COLO668 (cell line): ENCODE results near the gene CFAP90.

Experiments
- DNase-seq: peaks from one replicate; lab custom pipeline; 2025; ENCODE audit not compliant: unreplicated experiment; lab: John Stamatoyannopoulos, UW

CFAP90 gene

GRCh38 chr5:7850395-7851239, at the start of gene CFAP90:
CFAP90 (minus strand) TSS chr5:7851133; CDS start chr5:7851021, 112 bp downstream.
- DNase-seq, result peak; percentile 77

- peak; percentile 41 for DNase-seq
Observed at GRCh38 chr5:7897014-7897600, 46.2 kb upstream of the CFAP90 start.

DNA sequence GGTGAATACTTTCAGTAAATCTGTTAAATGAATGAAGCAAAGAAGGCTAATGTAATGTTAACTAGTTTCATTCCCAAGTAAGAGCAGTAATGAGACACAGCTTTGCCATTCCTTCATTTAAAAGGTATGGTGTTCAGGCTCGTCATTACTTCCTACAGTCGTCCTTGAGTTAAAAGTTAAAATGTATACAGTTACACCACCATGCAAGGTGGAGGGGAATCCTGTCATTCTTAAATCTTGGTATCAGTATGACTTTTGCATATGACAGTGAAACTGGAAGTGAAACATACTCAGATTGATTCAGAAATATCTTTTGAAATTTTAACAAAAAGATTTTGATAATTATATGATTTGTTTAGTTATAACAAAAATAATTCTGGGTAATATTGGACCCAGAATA, 43.9 kb upstream of the CFAP90 start:
- DNase-seq, result no peak

DNA sequence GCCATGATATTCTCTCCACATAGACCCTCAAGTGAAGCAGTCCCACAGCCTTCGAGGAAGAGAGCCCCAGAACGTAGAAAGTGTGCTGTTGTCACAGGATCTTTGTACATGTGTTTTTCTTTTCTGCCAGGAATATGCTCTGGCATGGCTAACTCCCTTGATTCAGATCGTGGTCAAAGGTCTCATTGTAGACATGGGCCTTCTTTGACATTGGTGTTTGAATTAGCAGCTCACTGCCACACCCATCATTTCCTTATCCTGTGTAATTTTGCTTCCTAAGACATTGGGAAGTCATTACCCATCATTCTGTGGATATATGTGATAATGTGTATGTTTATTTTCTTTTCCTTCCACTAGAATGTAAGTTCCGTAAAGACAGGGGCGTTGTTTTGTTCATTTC, 43.5 kb upstream of the CFAP90 start:
- no peak for DNase-seq

- DNase-seq, result no peak
Observed at GRCh38 chr5:7888901-7889300, 38.0 kb upstream of the CFAP90 start.

GRCh38 chr5:7886849-7887475, 36.0 kb upstream of the CFAP90 start:
- DNase-seq, result no peak

GRCh38 chr5:7884491-7885267, 33.7 kb upstream of the CFAP90 start:
- no peak for DNase-seq

GRCh38 chr5:7882926-7883325, 32.0 kb upstream of the CFAP90 start:
- DNase-seq, result no peak

- no peak for DNase-seq
Observed at GRCh38 chr5:7881816-7882215, 30.9 kb upstream of the CFAP90 start.

GRCh38 chr5:7881091-7881490, 30.2 kb upstream of the CFAP90 start:
- DNase-seq, result no peak

DNA sequence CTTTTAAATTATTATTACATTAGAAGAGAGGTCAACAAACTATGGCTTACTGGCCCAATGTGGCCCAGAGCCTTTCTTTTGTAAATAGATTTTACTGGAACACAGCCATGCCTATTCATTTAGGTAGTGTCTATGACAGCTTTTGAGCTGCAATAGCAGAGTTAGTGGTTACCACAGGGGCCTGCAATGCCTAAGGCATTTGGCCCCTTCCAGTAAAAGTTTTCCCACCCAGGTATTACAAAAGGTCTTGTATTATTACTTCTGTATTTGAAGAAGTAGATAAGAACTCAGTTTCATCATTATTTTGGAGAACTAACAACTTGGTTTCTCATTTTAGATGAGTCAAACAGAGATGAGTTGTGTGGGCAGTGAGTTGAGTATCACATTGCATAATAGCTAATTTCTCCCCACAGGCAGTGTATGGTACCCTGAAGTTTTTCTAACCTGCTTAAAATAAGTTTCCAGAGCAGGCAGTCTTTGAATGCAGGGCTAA, 27.5 kb upstream of the CFAP90 start:
- no peak for DNase-seq

DNA sequence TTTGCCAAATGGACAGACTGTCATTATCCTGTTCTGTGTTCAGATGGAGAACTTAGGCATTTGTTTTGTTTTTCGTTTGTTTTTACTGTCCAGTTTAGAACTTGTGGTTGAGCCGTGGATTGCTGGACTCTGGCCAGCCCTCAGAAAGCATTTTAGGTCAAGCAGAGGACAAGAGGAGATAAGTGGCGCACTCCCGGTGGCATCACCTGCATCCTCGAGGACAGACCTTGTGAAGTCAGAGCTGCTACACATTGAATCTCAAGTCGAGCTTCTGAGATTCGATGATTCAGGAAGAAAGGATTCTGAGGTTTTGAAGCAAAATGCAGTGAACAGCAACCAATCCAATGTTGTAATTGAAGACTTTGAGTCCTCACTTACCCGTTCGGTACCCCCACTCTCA, 26.9 kb upstream of the CFAP90 start:
- no peak for DNase-seq

DNA sequence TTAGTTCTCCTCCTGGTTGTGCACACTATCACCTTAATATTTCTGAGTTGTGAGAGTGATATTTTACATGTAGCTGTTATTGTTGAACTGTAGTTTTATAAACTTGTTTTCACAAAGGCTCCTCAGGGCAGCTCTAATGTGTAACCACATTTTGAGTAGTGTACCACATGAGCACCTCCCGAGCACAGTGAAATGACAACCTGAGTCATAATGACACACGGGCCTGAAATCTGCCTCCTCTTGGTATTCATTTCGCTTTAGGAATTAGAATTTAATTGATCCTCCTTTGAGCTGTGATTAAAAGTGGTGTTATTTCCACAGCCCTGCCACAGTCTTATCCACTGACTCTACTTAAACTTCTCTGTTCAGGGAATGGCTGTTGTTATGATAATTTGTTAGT, 25.9 kb upstream of the CFAP90 start:
- DNase-seq, result no peak

GRCh38 chr5:7875151-7875550, 24.2 kb upstream of the CFAP90 start:
- DNase-seq, result no peak

DNA sequence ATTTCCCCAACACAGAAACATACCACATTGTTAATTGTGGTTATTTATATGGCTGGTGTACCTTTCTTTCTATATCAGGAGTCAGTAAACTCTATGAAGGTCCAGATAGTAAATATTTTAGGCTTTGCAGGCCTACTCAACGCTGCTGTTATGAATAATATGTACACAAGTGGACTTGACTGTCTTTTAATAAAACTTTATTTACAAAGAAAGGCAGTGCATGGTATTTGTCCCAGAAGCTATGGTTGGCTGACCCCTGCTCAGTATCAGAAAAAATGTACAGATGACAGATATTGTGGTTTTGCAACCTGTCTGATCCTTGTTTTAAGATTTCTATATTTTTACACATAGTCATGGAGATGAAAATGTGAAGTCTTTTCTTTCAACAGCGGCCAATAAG, 23.7 kb upstream of the CFAP90 start:
- no peak for DNase-seq

DNA sequence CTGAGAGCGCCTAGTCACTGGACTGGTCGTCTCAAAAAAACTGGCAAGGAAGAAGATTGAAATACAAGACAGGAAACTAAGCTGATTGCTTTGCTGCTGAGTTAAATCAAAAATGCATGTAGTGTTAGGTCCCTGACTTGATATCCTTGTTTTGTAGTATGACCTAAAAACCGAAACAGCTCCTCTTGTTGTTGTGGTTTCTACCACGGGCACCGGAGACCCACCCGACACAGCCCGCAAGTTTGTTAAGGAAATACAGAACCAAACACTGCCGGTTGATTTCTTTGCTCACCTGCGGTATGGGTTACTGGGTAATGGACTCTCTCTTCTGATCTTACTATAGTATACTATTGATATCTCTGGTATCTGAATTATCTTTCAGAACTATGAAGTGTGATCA, 22.3 kb upstream of the CFAP90 start:
- no peak for DNase-seq

DNA sequence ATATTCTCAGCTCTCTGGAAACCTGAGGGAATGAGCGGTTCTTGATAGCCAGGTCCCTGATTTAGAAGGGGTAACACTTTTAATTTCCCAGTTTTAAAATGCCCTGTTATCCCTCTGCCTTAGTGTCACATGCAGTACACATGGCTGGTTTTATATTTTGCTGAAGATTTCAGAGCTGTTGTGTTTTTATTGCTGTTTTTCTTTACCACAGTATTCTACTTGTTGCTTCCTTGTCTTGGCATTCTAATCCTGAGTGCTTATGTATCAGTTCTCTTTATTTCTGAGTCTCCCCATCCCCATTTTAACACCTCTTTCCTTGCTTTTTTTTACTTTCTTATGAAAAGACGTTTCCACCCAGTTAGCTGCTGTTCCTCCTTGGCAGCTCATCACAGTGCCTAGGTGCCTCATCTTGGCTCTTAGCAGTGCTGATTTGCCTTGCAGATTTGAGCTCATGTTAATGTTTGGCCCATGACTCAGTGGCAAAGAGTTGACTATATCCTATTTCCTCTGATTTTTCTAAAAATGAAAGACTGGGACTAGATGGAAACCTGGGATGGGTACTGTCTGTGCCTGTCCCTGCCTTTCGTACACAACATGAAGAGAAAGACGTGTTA, 21.7 kb upstream of the CFAP90 start:
- DNase-seq, result no peak

DNA sequence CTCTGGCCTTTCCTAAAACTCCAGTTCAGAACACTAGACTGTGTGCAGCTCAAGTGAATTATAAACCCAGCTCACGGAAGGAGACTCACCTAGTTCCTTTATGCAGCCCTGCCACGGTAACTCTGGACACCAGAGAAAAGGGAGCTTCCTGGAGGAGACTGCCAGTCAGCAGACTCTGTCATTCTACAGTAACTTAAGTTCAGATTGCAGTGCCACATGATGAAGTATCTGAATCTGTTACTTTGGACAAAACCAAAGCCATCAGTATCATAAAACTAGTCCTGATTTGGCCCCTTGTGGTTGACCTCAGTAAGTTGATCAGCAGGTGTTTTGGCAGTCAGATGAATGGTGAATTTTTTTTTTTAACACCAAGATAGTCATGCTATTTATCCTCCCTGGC, 20.7 kb upstream of the CFAP90 start:
- DNase-seq, result no peak

- DNase-seq, result peak; percentile 56
Observed at GRCh38 chr5:7869474-7870136, 18.7 kb upstream of the CFAP90 start.

DNA sequence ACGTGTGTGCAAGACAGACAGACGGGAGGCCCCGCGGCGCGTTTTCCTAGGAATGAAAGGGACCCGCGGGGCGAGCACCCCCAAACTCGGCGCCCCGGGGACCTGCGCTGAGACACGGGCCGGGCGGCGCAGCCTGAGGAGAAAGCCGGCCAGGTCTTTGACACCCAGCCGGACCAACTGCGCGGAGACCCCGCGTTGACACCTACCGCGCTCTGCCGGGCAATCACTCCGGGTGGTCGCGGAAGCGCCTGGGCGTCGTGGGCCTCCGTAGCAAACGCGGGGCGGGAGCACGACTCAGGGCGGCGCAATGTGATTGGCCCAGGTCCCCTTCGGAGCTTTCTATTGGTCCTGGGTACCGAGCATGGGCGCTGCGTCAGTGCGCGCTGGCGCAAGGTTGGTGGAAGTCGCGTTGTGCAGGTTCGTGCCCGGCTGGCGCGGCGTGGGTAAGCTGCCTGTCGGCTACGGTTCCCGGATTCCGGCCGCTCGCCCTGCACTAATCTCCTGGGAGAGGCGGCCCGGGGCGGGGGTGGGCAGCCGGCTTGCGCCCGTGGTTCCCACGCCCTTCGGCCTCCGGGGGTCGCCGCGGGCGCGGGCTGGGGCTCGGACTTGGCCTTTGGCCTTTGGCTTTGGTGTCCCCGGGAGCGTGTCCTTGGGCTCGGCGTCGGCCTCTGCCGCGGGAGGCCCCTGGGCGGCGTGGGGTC, 18.0 kb upstream of the CFAP90 start, which contains the start of the genes FASTKD3 and MTRR:
Gene FASTKD3, minus strand, starts transcription at position 259 of the 701 bp plus-strand sequence. CDS start 948 bp downstream, outside the sequence.
Gene MTRR, plus strand, starts transcription at position 376 of the 701 bp plus-strand sequence. CDS start 1,647 bp downstream, outside the sequence.
- peak; percentile 97 for DNase-seq
